Epidermal melanocyte (primary cell): ENCODE measurements around the gene MANF.
"Not testable (repeated sequence)": the region's sequence is repeated elsewhere in the genome, so short reads cannot be mapped to it uniquely, and the experiment has no call there.

Source experiments
- DNase-seq: peaks from one replicate; pipeline ENCODE4 v3.0.0; 2011; ENCODE audit warnings: low spot score; ENCODE audit not compliant: insufficient read length

MANF gene

DNA sequence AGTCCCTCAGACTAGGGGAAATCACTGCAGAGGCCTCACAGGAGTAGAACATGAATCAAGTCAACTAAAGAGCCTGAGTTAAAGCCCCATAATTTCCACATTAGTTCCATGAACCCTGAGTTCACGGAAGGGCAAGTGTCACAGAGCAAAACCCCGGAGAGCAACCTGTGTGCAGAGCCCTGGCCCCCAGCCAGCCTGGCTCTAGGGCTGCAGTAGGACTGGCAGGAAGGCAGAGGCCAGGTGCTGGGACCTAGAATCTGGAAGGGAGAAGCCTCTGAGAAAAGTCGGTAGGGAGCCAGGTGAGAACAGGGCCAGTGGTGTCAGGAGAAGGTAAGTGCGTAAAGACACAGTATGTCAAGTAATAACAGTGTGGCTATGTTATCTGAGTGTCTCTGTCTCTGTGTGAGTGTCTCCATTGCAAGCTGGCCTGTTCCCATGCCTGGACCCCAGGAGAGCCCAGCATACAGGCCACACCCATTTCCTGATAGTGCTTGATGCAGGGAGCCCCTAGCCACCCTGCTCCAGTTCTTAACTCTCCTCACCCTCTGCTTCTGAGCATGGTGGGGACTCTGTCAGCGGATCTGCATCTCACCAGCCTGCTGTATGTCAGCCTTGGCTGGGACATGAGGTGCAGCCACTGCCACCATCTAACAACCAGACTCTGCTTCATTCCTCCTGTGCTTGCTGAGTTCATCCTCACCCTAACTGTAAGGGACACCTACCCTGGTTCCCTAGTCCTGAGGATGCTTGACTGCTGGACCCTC, 11.3 kb upstream of the MANF start:
- DNase-seq: no peak

- DNase-seq: no peak
Observed at GRCh38 chr3:51374456-51374855, 10.6 kb upstream of the MANF start.

DNA sequence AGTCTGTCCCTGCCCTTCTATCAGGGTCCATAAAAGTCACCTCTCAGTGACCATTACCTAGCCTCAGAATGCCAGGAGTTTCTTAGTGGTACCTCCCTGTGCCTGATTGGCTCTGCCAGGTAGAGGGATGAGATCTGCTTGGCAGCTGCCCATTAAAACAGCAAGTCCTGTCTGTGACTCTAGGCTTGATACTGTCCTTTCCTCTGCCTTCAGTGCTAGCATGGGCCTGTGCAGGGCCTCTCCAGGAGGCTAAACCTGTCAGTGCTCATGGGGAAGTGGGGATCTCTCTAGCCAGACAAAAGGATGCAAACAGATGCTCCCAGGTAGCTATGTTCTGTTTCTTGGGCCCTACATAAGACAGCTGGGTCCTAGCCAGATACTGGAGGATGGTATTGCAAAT, 10.0 kb upstream of the MANF start:
- DNase-seq: no peak

GRCh38 chr3:51375571-51375970, 9.5 kb upstream of the MANF start:
- DNase-seq: no peak

DNA sequence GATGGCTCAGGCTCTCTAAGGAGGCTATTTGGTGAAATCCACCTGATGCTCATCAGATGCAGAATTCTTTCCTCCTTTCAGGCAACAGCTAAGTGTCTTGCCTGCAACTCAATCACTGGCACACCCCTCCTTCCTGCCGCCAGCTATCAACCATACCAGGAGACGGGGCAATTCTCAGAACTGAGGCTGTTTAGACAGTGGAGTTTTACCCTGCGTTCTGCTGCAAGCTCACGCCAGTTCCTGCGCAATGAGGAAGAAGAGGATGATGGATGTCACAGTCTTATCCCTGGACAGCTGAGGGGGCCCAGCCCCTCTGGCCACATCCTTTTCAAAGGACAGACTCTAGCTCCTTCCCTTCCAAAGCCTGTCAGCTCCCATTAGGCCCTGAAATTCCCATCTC, 7.0 kb upstream of the MANF start:
- DNase-seq: no peak

- no peak for DNase-seq
Observed at GRCh38 chr3:51378726-51379125, 6.4 kb upstream of the MANF start.

GRCh38 chr3:51379301-51379700, 5.8 kb upstream of the MANF start:
- no peak for DNase-seq

DNA sequence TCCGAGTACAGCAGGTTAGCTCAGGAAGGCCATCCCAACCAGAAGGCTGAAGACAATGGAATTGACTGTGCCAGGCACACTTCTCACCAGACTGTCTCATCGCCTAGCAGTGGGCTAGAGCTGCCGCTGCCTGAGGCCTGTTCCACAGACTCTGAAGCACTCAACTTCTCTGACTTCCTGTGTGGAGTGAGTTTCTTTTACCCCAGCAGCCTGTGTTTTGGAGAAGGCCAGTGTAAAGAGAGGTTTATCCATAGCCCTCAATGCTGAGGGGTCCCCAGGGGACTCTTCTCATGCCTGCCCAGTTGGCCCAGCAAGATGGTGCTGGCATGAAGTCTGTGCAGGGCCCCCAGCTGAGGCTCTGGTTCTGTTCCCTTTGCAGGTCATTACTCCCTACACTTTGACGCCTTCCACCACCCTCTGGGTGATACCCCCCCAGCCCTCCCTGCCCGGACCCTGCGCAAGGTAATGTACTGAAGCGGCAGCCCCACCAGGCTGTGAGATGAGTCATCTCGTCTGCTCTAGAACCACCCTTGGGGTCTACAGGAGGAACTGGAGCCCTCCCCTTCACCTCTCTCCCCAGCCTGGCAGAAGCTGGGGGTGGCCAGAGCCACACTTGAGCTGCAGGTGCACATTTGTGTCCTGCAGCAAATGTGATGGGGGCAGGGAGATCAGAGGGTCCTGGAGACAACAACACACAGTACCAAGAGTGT, 5.2 kb upstream of the MANF start:
- DNase-seq: no peak

DNA sequence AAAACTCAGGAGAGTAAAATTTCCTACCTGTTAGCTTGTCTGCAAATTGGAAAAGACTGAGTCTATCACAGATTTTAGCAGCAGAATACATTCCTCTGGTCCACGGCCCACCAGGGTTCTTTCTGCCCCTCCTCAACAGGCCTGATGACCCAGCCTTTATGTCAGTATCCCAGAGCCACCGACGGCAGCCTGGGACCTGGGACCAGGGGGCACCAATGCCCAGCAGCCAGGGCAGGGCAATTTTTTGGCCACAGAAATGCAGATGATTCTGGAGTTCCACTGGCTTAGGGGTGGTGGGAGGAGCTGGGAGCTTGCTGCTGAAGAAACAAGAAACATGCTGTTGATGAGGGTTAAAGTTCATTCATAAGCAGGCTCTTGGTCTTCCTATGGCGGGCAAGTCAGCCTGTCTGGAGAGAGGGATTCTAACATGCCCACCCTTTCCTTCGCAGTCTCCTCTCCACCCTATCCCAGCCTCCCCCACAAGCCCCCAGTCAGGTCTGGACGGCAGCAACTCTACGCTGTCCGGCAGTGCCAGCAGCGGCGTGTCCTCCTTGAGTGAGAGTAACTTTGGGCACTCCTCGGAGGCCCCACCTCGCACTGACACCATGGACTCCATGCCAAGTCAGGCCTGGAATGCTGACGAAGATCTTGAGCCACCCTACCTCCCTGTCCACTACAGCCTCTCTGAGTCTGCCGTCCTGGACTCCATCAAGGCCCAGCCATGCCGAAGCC, 4.3 kb upstream of the MANF start:
- DNase-seq: no peak

DNA sequence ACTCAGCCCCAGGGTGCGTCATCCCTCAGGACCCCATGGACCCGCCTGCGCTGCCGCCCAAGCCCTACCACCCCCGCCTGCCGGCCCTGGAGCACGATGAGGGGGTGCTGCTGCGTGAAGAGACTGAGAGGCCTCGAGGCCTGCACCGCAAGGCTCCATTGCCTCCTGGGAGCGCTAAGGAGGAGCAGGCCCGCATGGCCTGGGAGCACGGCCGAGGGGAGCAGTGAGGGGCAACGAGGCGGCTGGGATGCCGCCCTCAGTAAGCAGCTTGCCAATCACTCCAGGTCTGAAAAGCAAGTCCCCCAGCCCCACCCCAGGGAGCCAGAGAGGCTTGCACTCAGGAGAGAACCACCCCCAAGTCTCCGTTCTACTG, 3.8 kb upstream of the MANF start:
- DNase-seq: no peak

DNA sequence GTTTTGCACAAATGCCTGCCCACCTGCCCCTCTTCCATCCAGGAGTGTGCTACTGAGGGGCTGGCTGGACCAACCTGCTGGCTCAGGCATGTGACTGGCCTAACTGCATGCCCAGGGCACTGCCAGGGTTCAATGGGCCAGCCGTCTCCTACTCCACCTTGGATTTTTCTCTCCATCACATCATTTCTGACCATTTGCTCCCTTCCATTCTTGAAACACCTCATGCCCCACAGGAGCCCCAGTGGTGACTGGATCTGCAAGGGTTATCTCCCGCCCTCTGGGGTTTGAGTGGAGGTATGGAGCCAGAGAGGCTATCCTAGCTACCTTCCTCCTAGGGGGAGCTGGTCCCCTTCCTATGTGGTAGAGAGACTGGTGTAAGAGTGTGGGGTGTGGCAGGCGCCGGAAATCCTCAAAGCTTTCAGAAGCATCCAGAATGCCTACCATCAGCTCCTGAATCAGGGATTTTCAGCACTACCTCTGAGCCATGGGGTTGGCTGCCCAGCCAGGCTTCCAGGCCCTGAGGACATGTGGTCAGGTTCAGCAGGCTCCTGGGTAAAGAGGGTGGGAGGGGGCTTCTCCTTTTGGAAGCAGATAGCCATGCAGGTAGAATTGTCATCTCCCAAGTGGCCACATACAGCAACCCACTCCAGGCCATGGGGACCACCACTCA, 2.9 kb upstream of the MANF start:
- no peak for DNase-seq

GRCh38 chr3:51382947-51383578, 2.0 kb upstream of the MANF start:
- DNase-seq: no peak

DNA sequence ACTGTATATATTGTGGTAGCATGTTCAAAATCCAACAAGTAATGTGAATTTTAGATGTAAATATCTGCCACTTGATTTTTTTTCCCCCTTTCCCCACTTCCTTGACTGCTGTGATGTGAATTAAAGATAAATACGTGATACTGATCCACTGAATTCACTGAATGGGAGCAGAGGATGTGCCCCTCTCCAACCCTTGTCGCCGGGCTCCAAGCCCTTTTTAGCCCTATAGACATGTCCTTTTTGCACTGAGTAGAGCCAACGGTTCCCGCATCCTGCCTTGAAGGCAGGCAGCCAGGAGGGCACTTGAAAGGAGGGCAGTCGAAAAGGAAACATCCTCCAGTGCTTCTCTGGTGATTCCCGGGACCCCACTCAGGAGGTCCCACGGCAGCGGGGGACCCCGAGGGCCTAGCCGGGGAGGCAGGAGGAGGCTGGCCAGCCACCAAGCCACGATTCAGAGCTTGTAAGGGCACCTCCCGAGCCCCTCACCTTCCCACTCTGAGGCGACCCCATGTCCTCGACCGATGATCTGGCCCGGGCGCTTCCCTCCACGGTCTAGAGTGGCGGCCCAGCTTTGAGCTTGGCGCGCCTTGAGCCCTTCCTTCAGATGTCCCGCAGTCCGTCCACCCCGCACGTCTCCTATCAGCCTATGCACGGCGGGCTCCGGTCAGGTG, 901 bp upstream of the MANF start:
- DNase-seq: no peak

DNA sequence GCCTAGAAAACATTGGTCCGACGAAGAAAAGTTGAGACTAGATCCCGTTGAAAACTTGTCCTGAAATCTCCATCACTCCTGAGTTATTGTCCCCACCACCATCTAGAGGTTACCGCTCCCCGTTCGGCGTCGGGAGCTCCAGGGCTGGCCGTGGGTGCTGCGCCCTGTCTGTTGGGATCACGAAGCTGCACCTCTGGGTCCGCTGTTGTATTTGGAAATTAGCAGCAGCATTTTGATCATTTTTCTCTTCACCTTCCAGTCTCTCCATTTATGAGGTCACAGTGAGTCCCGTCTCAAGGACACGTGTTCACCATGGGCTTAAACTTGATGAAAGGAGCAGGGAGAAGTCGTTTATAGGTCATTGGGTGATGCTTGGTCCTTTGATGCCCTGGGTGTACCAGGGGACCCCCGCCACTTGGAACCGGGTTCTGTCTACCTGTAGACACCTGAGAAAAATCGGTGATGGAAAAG, 565 bp downstream of the MANF start:
- no peak for DNase-seq

DNA sequence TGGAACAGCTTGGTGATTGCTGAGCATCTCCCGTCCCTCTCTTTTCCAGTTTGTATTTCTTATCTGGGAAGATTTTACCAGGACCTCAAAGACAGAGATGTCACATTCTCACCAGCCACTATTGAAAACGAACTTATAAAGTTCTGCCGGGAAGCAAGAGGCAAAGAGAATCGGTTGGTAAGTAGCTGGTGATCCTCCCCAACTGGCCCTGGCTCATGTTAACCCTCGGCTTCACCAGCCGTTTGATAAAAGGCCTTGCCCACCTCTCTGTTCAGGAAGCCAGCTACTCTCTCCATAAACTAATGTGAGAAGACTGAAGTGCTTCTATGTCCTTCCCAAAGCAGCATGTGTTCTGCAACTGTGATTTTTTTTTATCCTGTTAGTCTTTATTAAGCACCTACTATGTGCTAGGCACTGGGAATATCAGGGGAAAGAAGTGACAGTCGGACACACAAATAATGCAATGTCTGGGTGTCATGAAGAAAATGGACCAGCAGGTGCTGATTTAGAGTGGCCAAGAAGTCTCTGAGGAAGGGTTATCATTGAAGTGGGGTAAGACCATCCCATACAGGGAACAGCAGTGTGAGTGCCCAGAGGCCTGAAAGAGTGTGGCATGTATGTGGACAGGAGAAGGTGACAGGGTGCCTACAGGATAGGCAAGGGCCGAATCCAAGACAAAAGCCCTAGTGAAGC, 1.2 kb downstream of the MANF start:
- no peak for DNase-seq

DNA sequence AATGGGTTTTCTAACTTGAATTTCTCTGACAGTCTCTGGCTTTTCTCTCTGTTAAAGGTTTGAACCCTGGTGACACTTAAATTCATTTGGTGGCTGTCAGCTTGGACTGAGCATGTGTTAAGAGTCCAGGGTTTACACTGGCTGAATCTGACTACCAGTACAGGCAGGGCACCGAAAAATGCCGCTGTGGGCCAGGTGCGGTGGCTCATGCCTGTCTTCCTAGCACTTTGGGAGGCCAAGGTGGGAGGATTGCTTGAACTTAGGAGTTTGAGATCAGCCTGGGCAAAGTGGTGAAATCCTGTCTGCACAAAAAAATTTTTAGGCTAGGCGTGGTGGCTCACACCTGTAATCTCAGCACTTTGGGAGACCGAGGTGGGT, 1.8 kb downstream of the MANF start:
- DNase-seq: no peak

- DNase-seq: not testable (repeated sequence)
Observed at GRCh38 chr3:51387281-51387680, 2.2 kb downstream of the MANF start.

DNA sequence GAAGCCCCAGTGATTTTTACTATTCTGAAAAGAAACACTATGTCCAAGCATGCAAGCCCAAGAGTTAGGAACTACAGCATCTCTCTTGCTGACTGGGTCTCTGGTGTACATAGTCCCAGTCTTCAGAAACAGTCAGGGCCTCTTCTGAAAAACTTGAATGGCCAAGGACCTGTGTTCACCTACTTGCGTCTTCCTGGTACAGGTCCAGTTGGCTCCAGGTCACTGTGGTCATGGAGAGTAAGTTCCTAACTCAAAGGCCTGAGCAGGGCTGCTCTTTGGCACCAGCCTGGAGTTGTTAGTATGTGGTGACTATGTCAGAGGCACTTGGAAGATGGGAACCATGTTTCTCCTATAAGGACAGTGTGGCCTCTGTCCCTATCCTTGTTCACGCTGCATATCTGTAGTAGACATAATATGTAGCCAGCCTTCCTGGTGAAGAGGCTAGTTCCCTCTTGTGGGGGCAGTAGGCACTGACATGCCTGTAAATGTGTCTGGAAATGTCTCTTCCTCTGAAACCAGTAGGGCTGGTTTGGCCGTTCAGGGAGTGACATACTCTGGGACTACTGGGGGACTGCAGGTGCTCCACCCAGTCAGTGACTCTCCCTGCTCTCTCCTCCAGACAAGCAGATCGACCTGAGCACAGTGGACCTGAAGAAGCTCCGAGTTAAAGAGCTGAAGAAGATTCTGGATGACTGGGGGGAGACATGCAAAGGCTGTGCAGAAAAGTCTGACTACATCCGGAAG, 3.4 kb downstream of the MANF start:
- no peak for DNase-seq

DNA sequence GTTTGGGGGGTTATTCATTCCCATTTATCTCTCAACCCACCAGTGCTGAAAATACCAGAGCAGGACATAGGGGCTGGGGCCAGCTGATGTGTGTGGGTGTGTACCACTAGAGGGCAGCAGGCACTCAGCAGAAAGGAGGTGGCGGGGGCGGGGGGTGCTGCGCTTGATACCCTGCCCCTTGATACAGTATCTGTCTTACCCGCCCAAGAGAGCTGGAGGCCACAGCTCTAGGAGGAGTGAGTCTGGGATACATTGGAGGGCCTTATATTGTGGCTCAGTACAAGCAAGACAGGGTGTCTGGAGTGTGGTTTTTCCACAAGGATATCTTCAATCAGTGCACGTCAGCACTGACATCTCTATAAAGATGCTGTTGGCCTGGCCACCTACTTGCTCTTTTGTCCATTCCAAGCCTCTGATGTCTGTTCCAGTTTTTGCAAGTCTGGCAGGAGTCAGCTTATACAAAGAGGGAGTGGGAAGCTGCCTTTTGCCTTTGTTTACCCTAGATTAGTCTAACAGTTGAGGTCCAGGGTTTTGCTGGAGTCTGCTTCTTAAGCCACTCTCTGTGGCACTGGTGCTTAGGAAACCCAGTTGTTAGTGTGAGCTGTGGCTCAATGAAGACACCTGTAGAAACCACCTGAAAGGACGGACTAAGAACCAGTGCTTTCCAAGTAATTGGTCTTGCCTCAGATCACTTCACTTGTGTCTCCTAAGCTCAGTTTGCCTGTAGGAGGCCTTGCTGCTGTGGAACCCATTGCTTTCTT, 4.5 kb downstream of the MANF start:
- peak; percentile 42 for DNase-seq
